GM12875 (cell line): Measurements from ENCODE around the gene ATXN3L.

Experiments
- H3K4me3 ChIP-seq: one replicate; pipeline ENCODE4 v1.5.1; 2011; ENCODE audit warnings: low read depth, low read length, control low read depth
- TF ChIP-seq, protein P1 (sequence below): IDR thresholded peaks from 2 replicates; pipeline ENCODE4 v1.5.1; 2011; ENCODE audit warnings: low read depth, mild to moderate bottlenecking, control low read depth, inconsistent platforms, low read length, moderate library complexity, borderline replicate concordance; ENCODE audit not compliant: insufficient read depth

The ATXN3L gene

DNA sequence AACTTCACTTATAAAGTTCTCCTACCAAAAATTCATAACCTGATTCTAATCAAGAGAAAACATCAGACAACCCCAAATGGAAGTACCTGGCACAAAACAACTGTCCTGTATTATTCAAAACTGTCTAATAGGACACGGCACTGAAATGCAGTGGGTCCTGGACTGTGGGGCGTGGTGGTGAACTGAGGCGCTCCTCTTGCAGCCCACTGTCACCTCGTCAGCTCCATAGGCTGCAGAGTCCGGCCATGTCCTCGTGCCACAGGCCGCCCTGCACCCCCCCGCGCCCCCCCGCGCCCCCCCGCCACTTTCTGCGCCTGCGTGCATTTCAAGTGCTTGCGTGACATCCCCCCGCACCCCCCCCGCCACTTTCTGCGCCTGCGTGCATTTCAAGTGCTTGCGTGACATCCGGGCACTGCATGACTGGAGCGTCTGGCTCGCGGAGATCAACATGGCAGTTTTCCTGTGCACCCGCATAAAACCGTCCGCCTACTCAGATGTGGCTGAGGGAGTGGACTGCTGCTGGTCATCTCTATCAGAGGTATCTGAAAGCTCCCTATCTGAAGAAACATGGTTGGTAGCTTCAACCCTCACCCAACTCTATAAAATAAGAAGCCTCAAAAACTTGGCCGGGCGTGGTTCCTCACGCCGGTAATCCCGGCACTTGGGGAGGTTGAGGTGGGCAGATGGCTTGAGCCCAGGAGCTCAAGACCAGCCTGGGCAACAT, 28.8 kb downstream of the ATXN3L start:
- TF ChIP-seq, protein P1, sequence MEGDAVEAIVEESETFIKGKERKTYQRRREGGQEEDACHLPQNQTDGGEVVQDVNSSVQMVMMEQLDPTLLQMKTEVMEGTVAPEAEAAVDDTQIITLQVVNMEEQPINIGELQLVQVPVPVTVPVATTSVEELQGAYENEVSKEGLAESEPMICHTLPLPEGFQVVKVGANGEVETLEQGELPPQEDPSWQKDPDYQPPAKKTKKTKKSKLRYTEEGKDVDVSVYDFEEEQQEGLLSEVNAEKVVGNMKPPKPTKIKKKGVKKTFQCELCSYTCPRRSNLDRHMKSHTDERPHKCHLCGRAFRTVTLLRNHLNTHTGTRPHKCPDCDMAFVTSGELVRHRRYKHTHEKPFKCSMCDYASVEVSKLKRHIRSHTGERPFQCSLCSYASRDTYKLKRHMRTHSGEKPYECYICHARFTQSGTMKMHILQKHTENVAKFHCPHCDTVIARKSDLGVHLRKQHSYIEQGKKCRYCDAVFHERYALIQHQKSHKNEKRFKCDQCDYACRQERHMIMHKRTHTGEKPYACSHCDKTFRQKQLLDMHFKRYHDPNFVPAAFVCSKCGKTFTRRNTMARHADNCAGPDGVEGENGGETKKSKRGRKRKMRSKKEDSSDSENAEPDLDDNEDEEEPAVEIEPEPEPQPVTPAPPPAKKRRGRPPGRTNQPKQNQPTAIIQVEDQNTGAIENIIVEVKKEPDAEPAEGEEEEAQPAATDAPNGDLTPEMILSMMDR = no peak
- H3K4me3 ChIP-seq = no peak overlapping the region

DNA sequence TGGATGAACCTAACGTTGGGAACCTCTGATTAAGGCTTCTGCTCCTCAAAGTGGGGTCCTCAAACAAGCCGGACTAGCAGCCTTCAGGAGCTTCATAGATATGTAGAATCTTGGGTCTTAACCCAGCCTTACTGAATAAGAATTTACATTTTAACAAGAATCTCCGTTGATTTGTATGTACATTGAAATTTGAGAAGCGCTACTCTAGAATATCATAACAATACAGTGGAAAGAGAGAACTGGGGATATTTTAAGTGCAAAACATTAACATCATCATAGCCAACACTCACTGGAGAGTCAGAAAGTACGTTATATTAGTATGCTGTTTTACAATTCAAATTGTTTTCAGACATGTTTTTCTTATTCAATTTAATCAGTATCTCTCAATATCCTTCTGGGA, 31.2 kb downstream of the ATXN3L start:
- no peak overlapping the region for H3K4me3 ChIP-seq
- TF ChIP-seq, protein P1 = no peak

DNA sequence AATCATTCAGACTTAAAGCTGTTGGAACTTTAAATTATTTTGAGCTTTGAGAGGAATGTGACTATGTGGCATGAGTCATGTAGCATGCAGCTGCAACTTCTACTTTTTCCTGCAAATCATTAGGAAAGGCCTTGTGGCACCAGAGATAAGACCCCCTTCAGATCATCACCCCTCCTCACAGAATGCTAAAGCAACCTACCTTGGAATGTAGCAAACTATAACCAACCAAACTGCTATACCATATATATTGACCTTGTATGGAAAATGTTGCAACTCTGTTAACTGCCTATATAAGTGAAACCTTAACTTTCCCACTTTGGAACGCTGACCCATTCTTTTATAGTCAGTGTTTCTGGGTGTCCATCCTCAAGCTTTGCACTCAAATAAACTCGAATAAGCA, 32.0 kb downstream of the ATXN3L start:
- TF ChIP-seq, protein P1 = no peak
- H3K4me3 ChIP-seq = no peak overlapping the region

DNA sequence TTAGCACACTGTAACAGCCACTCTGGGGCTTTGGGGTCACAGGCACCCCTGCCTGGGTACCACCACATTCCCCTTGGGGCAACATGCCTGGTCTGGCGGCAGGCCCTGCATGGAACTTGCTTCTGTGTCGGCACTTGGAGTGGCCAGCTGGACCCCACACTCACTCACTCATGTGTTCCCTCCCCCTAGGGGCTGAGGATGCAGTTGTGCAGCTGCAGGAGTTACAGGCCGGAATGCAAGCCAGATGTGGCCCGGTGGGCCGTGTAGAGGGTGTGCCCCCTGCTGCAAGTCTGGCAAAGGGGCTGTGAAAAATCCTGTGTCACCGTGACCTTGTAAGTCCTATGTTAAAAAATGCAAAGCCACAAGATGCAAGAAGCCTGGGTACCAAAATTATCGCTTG, 34.2 kb downstream of the ATXN3L start:
- TF ChIP-seq, protein P1 = no peak
- no peak overlapping the region for H3K4me3 ChIP-seq

DNA sequence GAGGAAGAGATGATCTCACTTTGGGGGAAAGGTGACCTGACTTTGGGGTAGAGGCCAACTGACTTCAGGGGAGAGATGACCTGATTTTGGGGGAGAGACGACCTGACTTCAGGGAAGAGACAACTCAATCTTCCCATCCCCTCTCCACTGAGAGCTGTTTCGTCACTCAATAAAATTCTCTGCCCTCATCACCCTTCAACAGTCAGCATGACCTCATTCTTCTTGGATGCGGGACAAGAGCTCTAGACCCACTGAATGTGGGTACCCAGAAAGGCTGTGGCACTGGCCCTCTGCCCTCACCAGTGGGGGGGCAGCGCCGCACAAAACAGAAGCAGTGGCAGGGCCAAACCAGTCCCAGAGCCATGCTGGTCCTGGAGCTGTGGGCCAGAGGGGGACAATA, 34.6 kb downstream of the ATXN3L start:
- H3K4me3 ChIP-seq = no peak overlapping the region
- TF ChIP-seq, protein P1 = no peak

DNA sequence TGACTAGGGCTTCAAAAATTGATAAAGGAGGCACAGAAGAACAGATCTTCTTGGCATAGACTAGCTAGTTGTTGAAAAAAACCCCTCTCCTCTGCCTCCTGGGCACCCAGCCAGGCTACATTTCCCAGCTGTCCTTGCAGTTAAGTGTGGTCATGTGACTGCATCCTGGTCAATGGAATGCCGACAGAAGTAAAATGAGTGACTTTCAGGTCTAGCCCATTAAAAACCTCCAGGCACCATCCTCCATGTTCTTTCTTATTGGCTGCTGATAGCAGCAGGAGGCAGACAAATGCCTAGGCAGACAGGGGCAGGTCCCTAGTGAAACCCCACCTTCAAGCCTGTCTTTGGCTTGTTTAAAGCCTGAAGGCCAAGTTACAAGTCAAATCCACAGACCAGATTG, 35.3 kb downstream of the ATXN3L start:
- H3K4me3 ChIP-seq = no peak overlapping the region
- TF ChIP-seq, protein P1 = no peak

DNA sequence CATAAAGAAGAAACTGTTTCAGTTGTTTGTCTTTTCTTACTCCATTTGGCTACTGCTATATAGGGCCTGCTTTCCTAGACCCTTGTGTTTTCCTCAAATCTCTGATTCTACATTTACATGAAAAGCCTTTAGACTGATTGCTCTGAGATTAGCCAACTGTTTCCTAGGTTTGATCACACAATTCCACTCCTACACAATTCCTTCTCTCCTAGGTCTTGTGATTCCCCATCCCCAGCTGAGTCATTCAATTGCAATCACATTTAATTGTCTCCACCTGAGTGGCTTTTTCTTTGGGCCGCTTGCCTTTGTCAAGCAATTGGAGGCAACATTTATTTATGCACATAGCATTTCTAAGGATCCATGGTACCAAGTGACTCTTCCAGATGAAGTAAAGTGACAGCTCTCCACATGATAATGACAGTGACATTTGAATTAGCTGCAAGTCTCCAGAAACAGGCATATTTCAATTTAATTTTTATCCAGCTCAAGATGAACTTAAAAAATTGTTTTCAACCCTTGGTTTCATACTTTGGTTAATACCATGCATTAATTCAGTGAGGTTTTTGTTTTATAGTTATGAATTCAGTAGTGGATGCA, 35.8 kb downstream of the ATXN3L start:
- TF ChIP-seq, protein P1 = no peak
- no peak overlapping the region for H3K4me3 ChIP-seq
